Measurements from ENCODE around the gene GMCL2. TPM values are rescaled to one million over a fixed set of nuclear protein-coding genes. Genes with fewer than 3 reads are reported as not detected.
A peak's percentile ranks its signal among the peaks of the same experiment; 100 is the strongest.

GMCL2 gene
- total RNA-seq, 1 experiment from 2014 or later: not detected

GRCh38 chr5:178152491-178153444 is 34.4 kb downstream of the GMCL2 start:
- H3K18ac ChIP-seq (ENCODE audit: insufficient read length, low read depth, low read length): no peak overlapping the region
- H3K23me2 ChIP-seq (ENCODE audit: insufficient read length, low read depth, low read length, poor library complexity, severe bottlenecking): peaks cover 5% of the 10 kb centered on the region
- no peak overlapping the region for H4K5ac ChIP-seq (ENCODE audit: insufficient read length, low read depth, low read length)
- Mint-ChIP-seq H3K27ac (peak overlapping the region; percentile 59 to 96 (median 93); a peak in 4 of 7 replicates), H3K4me3 (peak overlapping the region; percentile 94 to 95), H3K4me1 (peaks cover 6 to 14% of the 10 kb centered on the region in 2 experiments), H3K9me3 (no peaks in the 10 kb centered on the region; a peak in 1 of 5 replicates), H3K27me3 (ENCODE audit: low read depth) (peaks cover 2% of the 10 kb centered on the region; the same call in 1 of the 2 replicates), H3K36me3 (ENCODE audit: insufficient read depth in 1 of 3, low read depth in 3 of 3) (peaks cover 27 to 49% (median 46%) of the 10 kb centered on the region in 3 experiments; a peak in 6 of 7 replicates)
- H3K4ac ChIP-seq (ENCODE audit: low read depth, low read length): no peak overlapping the region
- no peaks in the 10 kb centered on the region for H3K27me3 ChIP-seq (ENCODE audit: insufficient read depth, low read length)
- no peak for DNase-seq
- H3K9ac ChIP-seq (ENCODE audit: extremely low read depth, insufficient read length, low read length): peak overlapping the region; percentile 71
- WGBS (ENCODE audit: extremely low coverage, insufficient read length, low lambda C conversion rate): no CpG with 5 or more reads among the region's 31 CpGs
- H3K56ac ChIP-seq (ENCODE audit: insufficient read length, low read depth, low read length): no peak overlapping the region
- peak overlapping the region; percentile 71 for H3K4me2 ChIP-seq (ENCODE audit: insufficient read depth, insufficient read length, low read length)
- no peak overlapping the region for H2BK15ac ChIP-seq (ENCODE audit: low read depth, low read length)
- H4K8ac ChIP-seq (replicated peaks; ENCODE audit: insufficient read length, low read depth, low read length): no peak overlapping the region
- no peak overlapping the region for H3K23ac ChIP-seq (ENCODE audit: insufficient read length, low read depth, low read length)
- H3K27ac ChIP-seq (ENCODE audit: insufficient read length, low read depth, low read length): no peak overlapping the region
- H4K20me1 ChIP-seq (ENCODE audit: control insufficient read depth, insufficient read depth, insufficient read length): peaks cover 2% of the 10 kb centered on the region
- no peak overlapping the region for H4K91ac ChIP-seq (ENCODE audit: insufficient read length, low read depth, low read length)
- H2BK120ac ChIP-seq (ENCODE audit: low read depth, low read length, poor library complexity, severe bottlenecking): no peak overlapping the region
- no peaks in the 10 kb centered on the region for H3K79me2 ChIP-seq (ENCODE audit: insufficient read depth, low read length)
- no peak overlapping the region for H2BK5ac ChIP-seq (ENCODE audit: insufficient read length, low read length)
- H3K79me1 ChIP-seq (ENCODE audit: insufficient read depth, low read depth, low read length, poor library complexity, severe bottlenecking): peaks cover 4% of the 10 kb centered on the region
- H2AK5ac ChIP-seq (ENCODE audit: insufficient read length, low read length): no peak overlapping the region
- TF ChIP-seq CTCF (conservative IDR thresholded peaks at IDR 0.05): no peak
- no peak overlapping the region for H2BK12ac ChIP-seq (ENCODE audit: insufficient read length, low read depth, low read length)
- H2BK20ac ChIP-seq (ENCODE audit: low read depth, low read length, poor library complexity, severe bottlenecking): no peak overlapping the region
- no peaks in the 10 kb centered on the region; the same call in 1 of the 2 replicates for H3K4me1 ChIP-seq (ENCODE audit: insufficient read depth, low read length)
- H3T11ph ChIP-seq (ENCODE audit: low read length): no peak overlapping the region
- no peak overlapping the region for H3K14ac ChIP-seq (ENCODE audit: insufficient read depth, low read length)
- H3K9me3 ChIP-seq (ENCODE audit: control insufficient read depth, low read depth, low read length): no peaks in the 10 kb centered on the region
- H2AFZ ChIP-seq (ENCODE audit: low read length): no peak overlapping the region

All from H9 (cell line).